ENCODE results near the gene RASGRF2.

Gene RASGRF2

GRCh38 chr5:80934751-80935150, 25.4 kb upstream of the RASGRF2 start:
- DNase-seq = no peak
- TF ChIP-seq POLR2A (IDR thresholded peaks at IDR 0.05; ENCODE audit: low read length) (no peak), GATA1 (IDR thresholded peaks at IDR 0.05; ENCODE audit: low read depth, low read length) (no peak)

DNA sequence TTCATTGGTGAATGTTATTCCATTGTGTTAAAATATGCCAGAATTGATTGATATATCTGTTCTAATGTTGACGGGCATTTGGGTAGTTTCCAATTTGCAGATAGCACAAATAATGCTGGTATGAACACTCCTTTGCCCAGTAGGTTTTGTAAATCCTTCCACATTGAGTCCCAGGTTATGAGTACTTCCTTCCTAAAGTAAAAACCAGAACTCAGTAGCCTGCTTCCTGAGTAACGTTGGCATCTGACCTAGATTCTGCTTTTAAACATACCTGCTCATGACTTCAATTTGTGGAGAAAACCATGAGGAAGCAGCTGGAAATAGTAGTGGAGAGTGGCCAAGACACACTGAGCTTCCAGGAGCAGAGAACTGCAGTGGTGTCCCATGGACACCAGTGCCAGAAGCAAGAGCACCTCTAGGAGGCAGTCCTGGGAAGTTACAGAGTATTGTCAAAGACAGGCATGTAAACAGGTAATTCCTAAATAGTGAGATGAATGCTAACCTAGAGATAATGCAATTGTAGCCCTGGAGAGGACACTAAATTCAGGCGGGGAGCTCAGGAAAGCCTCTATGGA, 24.3 kb upstream of the RASGRF2 start:
- TF ChIP-seq GATA1 (IDR thresholded peaks at IDR 0.05; ENCODE audit: low read depth, low read length) (no peak), POLR2A (IDR thresholded peaks at IDR 0.05; ENCODE audit: low read length) (no peak)
- no peak for DNase-seq

- DNase-seq = no peak
- no peak for TF ChIP-seq GATA1 (IDR thresholded peaks at IDR 0.05; ENCODE audit: low read depth, low read length)
- TF ChIP-seq POLR2A (IDR thresholded peaks at IDR 0.05; ENCODE audit: low read length) = no peak
Measured at GRCh38 chr5:80936881-80937280, 23.3 kb upstream of the RASGRF2 start.

DNA sequence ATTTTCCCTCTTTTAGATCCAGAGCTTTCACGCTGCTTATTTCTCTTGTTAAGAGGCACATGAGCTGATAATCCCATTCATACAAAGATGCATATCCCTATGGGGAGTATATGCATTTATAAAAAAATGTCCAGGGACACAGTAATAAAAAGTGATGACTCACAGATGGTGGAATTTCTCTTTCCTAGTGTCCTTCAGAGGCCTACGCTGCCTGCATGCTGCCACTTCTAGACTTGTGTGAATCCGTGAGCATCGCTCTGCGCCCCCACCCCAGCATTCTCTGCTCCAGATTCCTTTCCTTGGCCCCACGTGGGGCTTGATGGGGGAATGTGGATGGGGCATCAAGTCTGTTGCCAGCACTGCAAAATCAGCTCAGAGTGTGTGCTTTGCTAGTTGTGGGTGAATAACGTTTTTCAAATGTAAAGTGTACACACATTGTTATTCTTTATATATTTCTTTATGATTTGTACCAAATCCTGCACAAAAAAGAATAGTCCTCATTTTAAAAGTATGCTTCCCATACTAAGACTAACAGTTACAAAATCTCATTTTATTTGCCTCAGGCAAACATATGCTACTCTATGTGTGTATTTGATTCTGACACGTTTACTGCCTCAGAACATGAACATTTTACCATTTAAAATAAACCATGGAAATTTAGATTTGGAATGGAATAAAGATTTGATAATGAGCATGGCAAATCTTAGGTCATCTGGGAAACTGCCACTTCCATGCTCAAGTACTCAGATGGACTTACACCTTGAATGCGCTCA, 22.4 kb upstream of the RASGRF2 start:
- no peak for TF ChIP-seq GATA1 (IDR thresholded peaks at IDR 0.05; ENCODE audit: low read depth, low read length)
- TF ChIP-seq POLR2A (IDR thresholded peaks at IDR 0.05; ENCODE audit: low read length) = no peak
- no peak for DNase-seq

DNA sequence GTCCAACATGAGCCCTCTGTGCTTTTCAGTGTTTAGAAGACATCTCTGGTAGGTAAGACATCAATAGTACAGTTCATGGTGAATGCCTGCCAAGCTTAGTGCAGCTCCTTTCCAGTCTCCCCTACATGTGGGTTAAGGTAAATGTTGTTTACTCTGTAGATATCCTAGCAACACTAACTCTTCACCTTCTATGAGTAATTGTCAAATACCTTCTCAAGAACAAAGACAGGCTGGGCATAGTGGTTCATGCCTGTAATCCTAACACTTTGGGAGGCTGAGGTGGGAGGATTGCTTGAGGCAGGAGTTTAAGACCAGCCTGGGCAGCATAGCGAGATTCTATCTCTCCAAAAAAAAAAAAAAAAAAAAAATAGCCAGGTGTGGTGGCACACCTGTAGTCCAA, 18.7 kb upstream of the RASGRF2 start:
- TF ChIP-seq GATA1 (IDR thresholded peaks at IDR 0.05; ENCODE audit: low read depth, low read length) = no peak
- no peak for TF ChIP-seq POLR2A (IDR thresholded peaks at IDR 0.05; ENCODE audit: low read length)

DNA sequence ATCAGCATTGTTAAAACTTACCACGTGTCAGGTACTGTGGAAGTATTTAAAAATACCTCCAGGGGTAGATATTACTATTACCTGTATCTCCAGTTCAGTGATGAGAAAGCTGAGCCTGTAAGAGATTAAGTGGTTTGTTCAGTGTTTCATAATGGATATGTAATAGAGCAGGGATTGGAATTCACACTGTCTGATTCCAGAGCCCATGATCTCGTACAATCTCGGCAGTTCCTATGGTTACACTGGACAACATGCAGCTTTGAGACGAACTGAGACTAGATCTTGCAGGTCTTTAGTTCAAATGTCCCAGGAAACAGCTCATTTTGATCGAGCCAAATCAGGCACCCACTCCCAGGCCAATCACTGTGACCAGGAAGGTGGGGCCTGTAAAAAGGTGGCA, 8.8 kb upstream of the RASGRF2 start:
- no peak for TF ChIP-seq POLR2A (IDR thresholded peaks at IDR 0.05; ENCODE audit: low read length)

More for the DNA sequence above, 18.7 kb upstream of the RASGRF2 start:
- DNase-seq = no peak

DNA sequence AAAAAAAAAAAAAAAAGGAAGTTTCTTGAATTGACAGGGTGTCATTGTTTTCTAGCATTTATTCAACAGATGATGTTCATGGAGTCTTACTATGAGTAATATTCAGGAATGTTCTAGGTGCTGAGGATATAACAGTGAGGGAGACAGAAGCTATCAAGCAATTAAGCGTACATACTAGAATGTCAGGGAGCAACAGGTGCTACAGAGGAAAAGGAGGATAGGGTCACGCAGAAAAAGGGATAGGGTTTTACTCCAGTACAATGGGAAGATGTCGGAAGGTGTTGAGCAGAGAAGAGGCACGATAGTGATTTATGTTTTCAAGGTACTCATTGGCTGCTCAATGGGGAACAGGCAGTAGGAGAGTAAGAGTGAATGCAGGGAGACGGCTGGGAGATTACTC, 6.6 kb upstream of the RASGRF2 start:
- DNase-seq = no peak
- TF ChIP-seq GATA1 (IDR thresholded peaks at IDR 0.05; ENCODE audit: low read depth, low read length) (no peak), POLR2A (IDR thresholded peaks at IDR 0.05; ENCODE audit: low read length) (no peak)

More for the DNA sequence above, 8.8 kb upstream of the RASGRF2 start:
- DNase-seq = no peak

- TF ChIP-seq POLR2A (IDR thresholded peaks at IDR 0.05; ENCODE audit: low read length) = no peak
- no peak for TF ChIP-seq GATA1 (IDR thresholded peaks at IDR 0.05; ENCODE audit: low read depth, low read length)
- no peak for DNase-seq
Measured at GRCh38 chr5:80955082-80955590, 5.0 kb upstream of the RASGRF2 start.

- DNase-seq = no peak
- no peak for TF ChIP-seq GATA1 (IDR thresholded peaks at IDR 0.05; ENCODE audit: low read depth, low read length)
- TF ChIP-seq POLR2A (IDR thresholded peaks at IDR 0.05; ENCODE audit: low read length) = no peak
Measured at GRCh38 chr5:80956272-80956671, 3.9 kb upstream of the RASGRF2 start.

DNA sequence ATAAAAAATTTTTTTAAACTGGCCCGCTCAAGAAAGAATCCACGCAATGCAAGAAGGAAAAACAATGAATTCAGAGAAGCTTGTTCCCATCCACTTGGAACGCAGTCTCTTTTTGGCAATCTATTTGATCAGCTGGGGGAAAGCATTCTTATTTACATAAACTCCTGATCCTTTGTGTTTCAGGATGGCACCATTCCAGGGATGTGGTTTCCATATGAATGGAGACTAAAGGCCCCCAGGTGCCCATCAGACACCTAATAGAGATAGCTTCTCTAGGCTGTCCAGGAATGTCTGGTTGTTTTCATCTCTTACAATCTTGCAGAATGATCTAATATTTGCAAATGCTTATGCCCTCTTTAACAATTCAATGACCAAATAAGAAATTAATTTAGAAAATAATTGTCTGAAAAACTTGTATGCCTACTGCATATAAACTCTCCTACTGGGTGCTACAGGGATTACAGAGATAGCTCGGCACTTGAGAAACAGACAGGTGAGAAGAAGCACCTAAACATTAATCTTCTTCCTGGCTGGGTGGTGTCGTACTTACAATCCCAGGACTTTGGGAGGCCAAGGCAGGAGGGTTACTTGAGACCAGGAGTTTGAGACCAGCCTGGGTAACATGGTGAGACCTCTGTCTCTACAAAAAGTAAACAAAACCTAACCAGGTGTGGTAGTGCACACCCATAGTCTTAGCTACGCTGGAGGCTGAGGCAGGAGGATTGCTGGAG, 3.0 kb upstream of the RASGRF2 start:
- DNase-seq = no peak
- TF ChIP-seq GATA1 (IDR thresholded peaks at IDR 0.05; ENCODE audit: low read depth, low read length) (no peak), POLR2A (IDR thresholded peaks at IDR 0.05; ENCODE audit: low read length) (no peak)

- TF ChIP-seq POLR2A (IDR thresholded peaks at IDR 0.05; ENCODE audit: low read length) (no peak), GATA1 (IDR thresholded peaks at IDR 0.05; ENCODE audit: low read depth, low read length) (no peak)
- no peak for DNase-seq
Measured at GRCh38 chr5:80958616-80959015, 1.5 kb upstream of the RASGRF2 start.

- DNase-seq = no peak
- TF ChIP-seq POLR2A (IDR thresholded peaks at IDR 0.05; ENCODE audit: low read length) = no peak
- TF ChIP-seq GATA1 (IDR thresholded peaks at IDR 0.05; ENCODE audit: low read depth, low read length) = no peak
Measured at GRCh38 chr5:80959138-80959537, 1.0 kb upstream of the RASGRF2 start.

- TF ChIP-seq POLR2A (IDR thresholded peaks at IDR 0.05; ENCODE audit: low read length) = no peak
- no peak for TF ChIP-seq GATA1 (IDR thresholded peaks at IDR 0.05; ENCODE audit: low read depth, low read length)
- peak in 1 of 2 experiments; percentile 23 for DNase-seq
Measured at GRCh38 chr5:80960531-80961375, 590 bp downstream of the RASGRF2 start.
